Activated naive CD4-positive, alpha-beta T cell treated with anti-CD3 and anti-CD28 coated beads, Interleukin-2, amount 50 U/mL, for 24 hours (primary cell): ENCODE measurements around the gene CDC42EP4.

Experiments
- H3K27ac Mint-ChIP-seq: one replicate; pipeline ENCODE4 v1.8.0; 2021; ENCODE audit warnings: mild to moderate bottlenecking, mixed read lengths
- H3K27me3 Mint-ChIP-seq: one replicate; pipeline ENCODE4 v1.8.0; 2021; ENCODE audit warnings: mixed read lengths
- H3K36me3 Mint-ChIP-seq: one replicate; pipeline ENCODE4 v1.8.0; 2021; ENCODE audit warnings: mixed read lengths
- H3K4me1 Mint-ChIP-seq: one replicate; pipeline ENCODE4 v1.8.0; 2021; ENCODE audit warnings: mixed read lengths
- H3K4me3 Mint-ChIP-seq: one replicate; pipeline ENCODE4 v1.8.0; 2021; ENCODE audit warnings: mild to moderate bottlenecking, mixed read lengths
- H3K9me3 Mint-ChIP-seq: one replicate; pipeline ENCODE4 v1.8.0; 2021; ENCODE audit warnings: mixed read lengths

The CDC42EP4 gene, protein sequence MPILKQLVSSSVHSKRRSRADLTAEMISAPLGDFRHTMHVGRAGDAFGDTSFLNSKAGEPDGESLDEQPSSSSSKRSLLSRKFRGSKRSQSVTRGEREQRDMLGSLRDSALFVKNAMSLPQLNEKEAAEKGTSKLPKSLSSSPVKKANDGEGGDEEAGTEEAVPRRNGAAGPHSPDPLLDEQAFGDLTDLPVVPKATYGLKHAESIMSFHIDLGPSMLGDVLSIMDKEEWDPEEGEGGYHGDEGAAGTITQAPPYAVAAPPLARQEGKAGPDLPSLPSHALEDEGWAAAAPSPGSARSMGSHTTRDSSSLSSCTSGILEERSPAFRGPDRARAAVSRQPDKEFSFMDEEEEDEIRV

DNA sequence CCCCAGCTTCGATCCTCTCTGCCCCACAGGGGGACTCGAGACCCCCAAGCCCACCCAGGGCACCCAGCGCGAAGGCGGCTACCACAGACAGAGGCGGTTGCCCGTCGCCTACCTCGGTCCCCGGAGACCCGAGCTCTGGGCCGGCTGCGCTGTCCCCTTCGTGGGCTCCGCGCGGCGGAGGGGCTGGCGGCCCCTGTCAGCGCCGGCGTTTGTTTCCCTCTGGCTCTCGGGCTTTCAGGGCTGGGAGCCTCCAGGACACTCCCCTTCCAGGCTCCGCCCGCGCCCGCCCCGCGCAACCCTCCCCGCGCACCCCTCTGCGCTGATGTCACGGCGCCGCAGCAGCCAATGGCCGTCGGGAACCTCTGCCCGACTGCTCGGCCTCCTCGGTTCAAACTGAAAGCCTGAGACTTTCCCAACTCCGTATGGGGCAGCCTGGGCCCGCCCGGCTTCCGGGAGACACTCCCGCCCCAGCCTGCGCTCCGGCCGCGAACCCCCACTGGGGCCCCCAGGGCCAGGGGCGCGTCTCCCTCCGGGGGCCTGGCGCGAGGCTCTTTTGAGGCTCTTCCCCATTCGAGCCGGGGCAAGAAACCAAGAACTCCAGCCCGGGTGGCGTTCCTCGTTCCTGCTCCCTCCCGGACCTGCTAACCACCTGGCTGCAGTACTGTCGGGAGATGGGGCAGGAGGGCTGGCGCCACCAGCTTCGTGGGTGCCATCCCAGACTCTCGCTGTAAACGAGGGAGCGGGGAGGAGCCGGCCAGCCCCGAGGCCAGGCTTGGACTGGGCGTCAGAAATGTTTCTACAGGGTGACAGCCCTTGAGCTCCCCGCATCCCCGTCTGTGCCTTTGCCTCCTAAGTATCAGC, at the start of gene CDC42EP4:
TSS of gene CDC42EP4 (minus strand) at position 221 of the 861 bp plus-strand sequence. CDS start 25,501 bp downstream, outside the sequence.
- Mint-ChIP-seq H3K4me1 (peaks cover 12% of the 10 kb centered on the region), H3K4me3 (peak within 1 kb of the TSS; percentile 88), H3K27me3 (no peaks in the 10 kb centered on the region), H3K9me3 (no peaks in the 10 kb centered on the region), H3K27ac (no peak within 1 kb of the TSS), H3K36me3 (no peaks in the 10 kb centered on the region)

DNA sequence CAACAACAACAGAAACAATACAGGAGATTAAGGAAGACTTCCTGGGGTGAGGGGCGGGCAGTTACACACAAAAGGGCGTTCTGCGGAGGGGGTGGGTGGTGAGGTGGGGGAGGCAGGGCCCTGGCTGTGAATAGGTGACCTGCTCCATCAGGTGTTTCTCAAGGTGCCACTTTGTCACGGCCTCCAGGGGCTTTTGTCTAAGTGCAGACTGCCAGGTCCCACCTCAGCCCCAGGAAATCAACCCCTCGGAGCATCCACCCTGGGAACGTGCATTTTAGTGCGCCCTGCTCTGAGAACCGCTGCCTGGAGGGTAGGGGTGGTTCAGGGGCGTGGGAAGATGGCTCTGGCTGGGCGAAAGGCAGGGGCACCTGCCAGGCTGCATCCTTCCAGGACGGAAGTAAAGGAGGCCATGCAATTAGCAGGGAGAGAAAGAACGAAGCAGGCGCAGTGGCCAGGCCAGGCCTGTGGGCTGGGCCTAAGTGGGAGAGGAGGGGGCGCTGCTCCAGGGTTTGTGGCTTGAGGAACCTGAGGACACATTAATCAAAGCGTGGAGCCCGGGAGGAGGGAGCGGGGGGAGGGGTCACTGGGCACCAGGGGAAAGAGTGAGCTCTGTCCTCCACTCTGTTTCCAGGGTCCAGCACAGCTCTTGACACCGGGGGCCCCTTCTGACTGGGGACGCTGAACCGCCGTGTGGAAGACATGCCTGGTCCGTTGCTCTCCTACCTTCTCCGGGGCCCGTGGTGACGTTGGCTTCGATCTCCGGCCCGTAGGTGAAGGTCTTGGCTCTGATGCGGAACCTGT, 49.4 kb upstream of the CDC42EP4 start:
- no peak overlapping the region for H3K27ac Mint-ChIP-seq
- H3K27me3 Mint-ChIP-seq, result no peaks in the 10 kb centered on the region
- no peaks in the 10 kb centered on the region for H3K36me3 Mint-ChIP-seq
- no peaks in the 10 kb centered on the region for H3K9me3 Mint-ChIP-seq
- H3K4me1 Mint-ChIP-seq, result no peaks in the 10 kb centered on the region
- H3K4me3 Mint-ChIP-seq, result no peak overlapping the region

DNA sequence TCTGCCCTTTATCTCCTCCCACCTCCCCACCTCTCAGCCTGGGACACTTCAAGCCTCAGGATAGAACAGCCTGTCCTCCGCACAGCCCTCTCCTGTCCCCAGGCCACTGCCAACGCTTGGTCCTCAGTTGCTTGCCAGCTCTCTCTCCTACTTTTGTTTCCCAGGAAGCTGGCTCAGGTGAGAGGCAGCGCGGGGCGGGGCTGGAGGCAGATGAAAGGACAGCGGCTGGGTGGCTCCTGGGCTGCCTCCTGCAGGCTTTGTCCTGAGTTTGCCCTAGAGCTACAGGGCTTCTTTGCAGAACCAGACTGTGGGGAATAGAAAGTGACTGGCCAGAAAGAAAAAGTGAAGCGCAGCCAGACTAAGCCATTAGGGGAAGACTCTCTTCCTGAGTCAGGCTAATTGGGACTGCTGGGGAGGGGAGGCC, 48.2 kb upstream of the CDC42EP4 start:
- Mint-ChIP-seq H3K27ac (no peak overlapping the region), H3K9me3 (no peaks in the 10 kb centered on the region), H3K4me1 (no peaks in the 10 kb centered on the region), H3K27me3 (no peaks in the 10 kb centered on the region), H3K36me3 (no peaks in the 10 kb centered on the region), H3K4me3 (no peak overlapping the region)

DNA sequence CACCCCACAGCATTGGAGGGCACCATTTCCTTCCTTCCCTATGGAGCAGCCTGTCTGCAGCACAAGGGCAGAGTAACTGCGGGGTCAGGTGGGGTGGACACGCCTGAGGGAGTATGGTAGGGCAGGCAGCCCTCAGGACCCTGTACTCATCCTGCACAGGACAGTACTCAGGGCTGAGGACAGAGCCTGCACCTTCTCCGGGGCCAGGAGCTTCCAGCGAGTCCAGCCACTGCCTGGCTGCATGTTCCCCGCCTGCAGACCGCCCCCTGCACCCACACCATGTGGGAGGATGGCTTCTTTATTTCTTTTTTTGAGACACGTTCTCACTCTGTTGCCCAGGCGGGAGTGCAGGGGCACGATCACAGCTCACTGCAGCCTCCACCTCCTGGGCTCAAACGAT, 47.6 kb upstream of the CDC42EP4 start:
- Mint-ChIP-seq H3K27ac (no peak overlapping the region), H3K4me3 (no peak overlapping the region), H3K36me3 (no peaks in the 10 kb centered on the region), H3K4me1 (no peaks in the 10 kb centered on the region), H3K9me3 (no peaks in the 10 kb centered on the region), H3K27me3 (no peaks in the 10 kb centered on the region)

DNA sequence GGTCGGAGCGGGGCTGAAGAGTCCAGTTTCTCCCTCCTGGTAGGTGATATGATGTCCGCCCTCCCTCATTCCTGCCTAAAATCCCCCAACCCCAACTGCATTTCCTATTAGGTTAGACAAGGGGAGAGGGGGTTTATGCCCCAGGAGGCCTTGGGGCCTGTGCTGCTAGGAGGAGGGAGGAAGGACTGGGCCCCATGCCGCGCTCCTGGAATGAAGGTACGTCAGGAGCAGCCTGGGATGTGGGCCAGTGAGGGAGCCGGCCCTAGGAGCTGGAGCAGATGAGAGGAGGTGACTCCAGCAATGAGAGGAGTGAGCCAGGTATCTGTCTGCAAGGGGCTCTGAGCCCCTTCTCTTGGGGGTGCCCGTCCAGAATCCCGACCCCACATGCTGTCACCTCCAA, 46.9 kb upstream of the CDC42EP4 start:
- H3K4me3 Mint-ChIP-seq, result no peak overlapping the region
- no peaks in the 10 kb centered on the region for H3K36me3 Mint-ChIP-seq
- no peaks in the 10 kb centered on the region for H3K27me3 Mint-ChIP-seq
- no peaks in the 10 kb centered on the region for H3K9me3 Mint-ChIP-seq
- no peak overlapping the region for H3K27ac Mint-ChIP-seq
- H3K4me1 Mint-ChIP-seq, result no peaks in the 10 kb centered on the region

DNA sequence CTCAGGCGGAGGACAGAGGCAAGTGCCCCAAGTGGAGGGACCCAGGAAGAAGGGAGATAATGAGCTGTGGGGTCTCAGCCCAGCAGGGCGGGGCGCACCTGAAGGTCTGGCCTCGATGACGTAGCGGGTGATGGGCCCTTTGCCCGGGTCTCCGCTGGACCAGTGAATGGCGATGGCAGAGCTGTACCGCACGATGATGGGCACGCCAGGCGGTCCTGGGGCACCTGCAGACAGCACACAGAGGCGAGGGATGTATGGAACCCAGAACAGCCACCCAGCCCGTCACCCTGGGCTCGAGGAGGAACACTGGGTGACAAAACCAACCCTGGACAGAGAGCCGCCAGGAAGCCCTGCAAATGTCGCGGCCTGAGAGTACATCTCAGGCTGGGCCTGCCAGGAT, 46.2 kb upstream of the CDC42EP4 start:
- H3K36me3 Mint-ChIP-seq, result no peaks in the 10 kb centered on the region
- no peak overlapping the region for H3K4me3 Mint-ChIP-seq
- H3K4me1 Mint-ChIP-seq, result no peaks in the 10 kb centered on the region
- no peak overlapping the region for H3K27ac Mint-ChIP-seq
- no peaks in the 10 kb centered on the region for H3K9me3 Mint-ChIP-seq
- no peaks in the 10 kb centered on the region for H3K27me3 Mint-ChIP-seq

DNA sequence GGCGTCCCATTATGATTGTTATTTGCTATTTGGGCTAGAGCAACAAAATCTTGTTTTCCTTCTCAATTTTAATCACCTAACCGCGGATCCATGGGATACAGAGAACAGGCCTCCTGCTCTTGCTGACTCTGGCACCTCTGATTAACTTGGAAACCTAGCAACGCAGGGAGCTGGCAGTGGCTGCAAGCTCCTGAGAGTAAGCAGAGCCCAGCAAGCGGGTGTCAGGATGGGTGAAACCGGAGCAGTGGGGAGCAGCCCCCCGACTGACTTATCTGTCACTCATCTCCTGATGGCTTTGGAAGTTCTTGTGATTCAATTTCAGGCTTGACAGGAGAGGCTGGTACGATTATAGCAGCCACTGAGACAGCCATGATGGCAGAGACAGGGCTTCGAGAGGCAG, 45.5 kb upstream of the CDC42EP4 start:
- no peak overlapping the region for H3K27ac Mint-ChIP-seq
- no peak overlapping the region for H3K4me3 Mint-ChIP-seq
- no peaks in the 10 kb centered on the region for H3K4me1 Mint-ChIP-seq
- no peaks in the 10 kb centered on the region for H3K27me3 Mint-ChIP-seq
- no peaks in the 10 kb centered on the region for H3K9me3 Mint-ChIP-seq
- no peaks in the 10 kb centered on the region for H3K36me3 Mint-ChIP-seq

DNA sequence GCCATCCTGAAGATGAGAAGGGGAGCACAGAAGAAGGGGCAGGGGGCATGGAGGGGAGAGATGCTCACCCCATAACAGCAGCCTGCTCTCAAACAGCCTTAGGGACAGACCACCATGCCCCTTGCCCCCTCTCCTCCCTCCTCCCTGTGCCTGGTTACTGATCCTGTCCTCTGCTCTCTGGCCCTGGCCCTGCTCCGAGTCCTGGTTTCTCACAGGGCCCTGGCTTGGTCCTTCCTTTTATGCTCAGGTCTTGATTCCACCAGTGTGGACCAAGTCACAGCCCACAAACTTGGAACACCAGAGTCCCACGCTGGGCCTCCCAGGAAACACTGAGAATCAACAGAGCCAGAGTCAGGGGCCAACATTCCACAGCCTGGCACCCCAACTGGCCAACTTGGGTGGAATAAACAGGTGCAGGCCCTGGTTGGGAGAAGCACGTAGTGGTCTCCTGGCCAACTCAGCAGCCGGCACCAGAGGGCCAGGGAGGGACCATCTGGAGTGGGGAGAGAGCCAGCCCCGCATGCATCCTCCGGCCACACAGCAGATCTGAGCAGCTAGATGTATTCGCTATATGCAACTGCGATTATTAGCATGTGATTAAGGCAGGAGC, 44.9 kb upstream of the CDC42EP4 start:
- H3K27ac Mint-ChIP-seq, result no peak overlapping the region
- H3K4me3 Mint-ChIP-seq, result no peak overlapping the region
- H3K4me1 Mint-ChIP-seq, result no peaks in the 10 kb centered on the region
- no peaks in the 10 kb centered on the region for H3K36me3 Mint-ChIP-seq
- no peaks in the 10 kb centered on the region for H3K27me3 Mint-ChIP-seq
- H3K9me3 Mint-ChIP-seq, result no peaks in the 10 kb centered on the region

DNA sequence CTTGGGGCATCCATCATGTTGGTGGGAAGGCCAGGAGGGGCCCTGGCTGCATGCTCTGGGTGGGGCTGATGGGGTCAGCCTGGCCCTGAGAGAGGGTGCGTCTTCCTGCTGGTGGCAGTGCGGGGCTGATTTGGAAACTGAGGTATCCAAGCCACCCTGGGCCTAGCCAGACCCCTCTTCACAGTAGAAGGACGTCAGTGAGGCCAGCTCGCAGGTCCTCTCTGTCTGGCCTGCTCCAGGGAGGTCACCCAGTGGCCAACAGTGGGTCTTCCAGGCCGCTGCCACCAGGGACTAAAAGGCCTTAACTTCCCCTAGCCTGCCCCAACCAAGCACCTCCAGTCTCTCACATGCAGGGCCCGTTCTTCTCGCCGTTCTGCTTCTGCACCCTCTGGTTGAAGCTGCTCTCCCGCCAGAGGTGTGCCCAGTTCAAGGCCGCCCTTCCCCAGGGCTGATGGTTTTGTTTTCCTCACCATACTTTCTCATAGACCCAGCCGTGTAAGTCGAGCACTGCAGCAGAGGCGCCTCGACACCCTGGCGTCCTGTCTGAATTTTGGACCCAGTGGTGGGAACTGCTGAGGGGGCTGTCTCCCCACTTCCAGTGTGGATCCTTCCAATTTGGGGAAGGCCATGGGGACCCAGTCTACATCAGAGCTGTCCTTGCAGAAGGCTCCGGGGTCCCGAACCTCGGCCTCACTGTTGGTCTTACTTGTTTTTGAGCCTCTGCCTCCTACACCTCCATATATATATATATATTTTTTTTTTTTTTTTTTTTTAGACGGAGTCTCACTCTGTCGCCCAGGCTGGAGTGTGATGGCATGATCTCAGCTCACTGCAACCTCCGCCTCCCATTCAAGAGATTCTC, 42.9 kb upstream of the CDC42EP4 start:
- Mint-ChIP-seq H3K9me3 (no peaks in the 10 kb centered on the region), H3K4me1 (no peaks in the 10 kb centered on the region), H3K27ac (no peak overlapping the region), H3K36me3 (no peaks in the 10 kb centered on the region), H3K4me3 (no peak overlapping the region), H3K27me3 (no peaks in the 10 kb centered on the region)

DNA sequence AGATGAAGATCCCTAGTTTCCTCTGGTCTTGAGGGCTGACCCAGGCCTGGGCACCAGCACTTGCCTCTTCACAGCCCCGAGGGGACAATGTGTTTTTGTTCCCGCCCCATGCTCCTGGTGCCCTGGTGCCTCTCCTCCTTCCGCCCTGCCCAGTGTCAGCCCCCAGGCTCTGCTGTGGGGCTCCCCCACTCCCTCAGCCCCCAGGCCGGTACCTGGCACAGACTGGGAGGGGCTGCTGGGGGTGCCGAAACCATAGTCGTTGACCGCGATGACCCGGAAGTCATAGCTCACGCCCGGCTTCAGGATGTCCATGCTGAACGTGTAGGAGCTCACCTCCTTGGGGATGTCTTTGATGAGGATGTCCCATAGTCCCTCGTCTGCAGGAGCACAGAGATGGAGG, 40.5 kb upstream of the CDC42EP4 start:
- Mint-ChIP-seq H3K27me3 (no peaks in the 10 kb centered on the region), H3K4me1 (no peaks in the 10 kb centered on the region), H3K36me3 (no peaks in the 10 kb centered on the region), H3K27ac (no peak overlapping the region), H3K4me3 (no peak overlapping the region), H3K9me3 (no peaks in the 10 kb centered on the region)

DNA sequence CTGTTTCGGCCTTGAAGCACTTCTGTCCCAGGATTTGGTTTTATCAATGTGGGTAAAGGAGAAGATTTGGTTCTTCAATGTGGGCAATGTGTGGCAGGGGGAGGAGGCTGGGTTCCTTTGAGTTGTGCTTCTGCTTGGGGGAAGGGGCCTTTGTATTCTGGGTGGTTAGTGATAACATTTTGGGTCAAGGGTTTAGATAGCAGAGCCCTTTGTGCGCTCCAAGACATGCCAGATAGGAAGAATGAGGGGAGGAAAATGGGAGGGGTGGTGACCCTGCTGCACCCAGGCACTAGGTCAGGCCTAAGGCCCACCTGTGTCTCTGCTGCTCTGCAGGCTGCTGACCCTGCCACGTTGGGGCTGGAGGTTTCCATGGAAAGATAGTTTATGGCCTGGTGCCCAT, 40.0 kb upstream of the CDC42EP4 start:
- Mint-ChIP-seq H3K36me3 (no peaks in the 10 kb centered on the region), H3K27me3 (no peaks in the 10 kb centered on the region), H3K9me3 (no peaks in the 10 kb centered on the region), H3K27ac (no peak overlapping the region), H3K4me1 (no peaks in the 10 kb centered on the region), H3K4me3 (no peak overlapping the region)

DNA sequence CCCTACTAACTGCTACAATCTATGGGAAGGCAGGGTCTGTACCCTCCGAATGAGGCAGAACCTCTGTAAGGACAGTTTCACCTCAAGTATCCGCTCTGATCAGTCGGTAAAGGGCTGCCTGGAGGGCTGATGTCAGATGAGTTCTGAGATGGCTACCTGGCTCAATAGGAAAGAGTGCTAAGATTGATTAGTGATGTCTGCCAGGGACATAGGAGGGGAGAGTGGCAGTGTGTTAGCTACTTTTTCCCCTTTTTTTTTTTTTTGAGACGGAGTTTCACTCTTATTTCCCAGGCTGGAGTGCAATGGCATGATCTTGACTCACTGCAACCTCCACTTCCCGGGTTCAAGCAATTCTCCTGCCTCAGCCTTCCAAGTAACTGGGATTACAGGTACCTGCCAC, 39.1 kb upstream of the CDC42EP4 start:
- H3K4me1 Mint-ChIP-seq, result no peaks in the 10 kb centered on the region
- no peaks in the 10 kb centered on the region for H3K9me3 Mint-ChIP-seq
- H3K27ac Mint-ChIP-seq, result no peak overlapping the region
- H3K27me3 Mint-ChIP-seq, result no peaks in the 10 kb centered on the region
- H3K4me3 Mint-ChIP-seq, result no peak overlapping the region
- no peaks in the 10 kb centered on the region for H3K36me3 Mint-ChIP-seq

DNA sequence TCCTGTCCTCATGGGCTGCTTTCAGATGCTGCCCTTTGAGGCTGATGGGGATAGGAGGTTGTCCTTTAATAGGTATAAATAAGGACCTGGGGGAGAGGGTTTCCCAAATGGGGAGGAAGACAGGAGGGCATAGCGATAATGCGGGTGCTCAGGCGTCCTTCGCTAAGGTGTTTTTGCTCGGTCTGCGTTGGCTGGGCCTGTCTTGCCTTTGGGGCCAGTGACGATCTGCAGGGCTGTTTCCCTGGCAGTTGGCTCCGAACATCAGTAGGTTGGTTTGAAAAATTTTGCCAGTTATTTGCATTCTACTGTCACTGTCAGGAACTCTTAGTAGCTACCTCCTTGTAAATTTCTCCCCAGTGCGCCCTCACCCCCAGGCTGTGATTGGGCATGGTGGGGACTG, 37.8 kb upstream of the CDC42EP4 start:
- H3K27ac Mint-ChIP-seq, result no peak overlapping the region
- H3K36me3 Mint-ChIP-seq, result no peaks in the 10 kb centered on the region
- H3K4me1 Mint-ChIP-seq, result no peaks in the 10 kb centered on the region
- no peak overlapping the region for H3K4me3 Mint-ChIP-seq
- H3K9me3 Mint-ChIP-seq, result no peaks in the 10 kb centered on the region
- H3K27me3 Mint-ChIP-seq, result no peaks in the 10 kb centered on the region

DNA sequence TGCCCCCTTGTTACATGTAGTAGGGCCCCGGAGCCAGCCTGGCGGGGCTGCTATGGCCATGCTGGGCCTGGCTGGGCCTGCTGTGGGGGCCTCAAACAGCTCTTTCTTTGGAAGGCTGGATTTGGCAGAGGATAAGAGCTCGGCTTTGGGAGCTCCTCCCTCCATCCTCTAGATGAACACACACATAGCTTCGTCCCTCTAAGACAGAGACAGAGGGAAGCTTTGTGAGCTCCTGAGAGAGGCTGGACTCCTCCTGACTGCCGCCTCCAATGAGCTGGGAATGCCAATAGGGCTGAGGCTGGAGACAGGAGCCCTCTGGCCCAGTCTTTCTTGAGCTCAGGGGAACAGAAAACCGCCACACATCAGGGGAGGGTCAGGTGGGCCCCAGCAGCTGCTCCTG, 37.3 kb upstream of the CDC42EP4 start:
- H3K4me1 Mint-ChIP-seq, result no peaks in the 10 kb centered on the region
- H3K27me3 Mint-ChIP-seq, result no peaks in the 10 kb centered on the region
- H3K36me3 Mint-ChIP-seq, result no peaks in the 10 kb centered on the region
- H3K27ac Mint-ChIP-seq, result no peak overlapping the region
- H3K9me3 Mint-ChIP-seq, result no peaks in the 10 kb centered on the region
- H3K4me3 Mint-ChIP-seq, result no peak overlapping the region

DNA sequence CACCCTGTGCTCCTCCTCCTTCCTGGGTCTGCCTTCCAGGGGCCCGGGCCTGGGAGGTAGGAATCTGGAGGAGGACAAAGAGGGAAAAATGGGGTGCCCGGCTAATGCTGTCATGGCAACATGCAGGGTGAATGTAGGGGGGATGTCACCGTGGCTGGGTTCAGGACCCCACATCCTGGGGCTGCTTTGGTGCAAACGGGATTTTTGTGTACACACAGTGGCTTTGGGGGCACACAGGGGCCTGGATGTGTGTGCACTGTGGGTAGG, 37.0 kb upstream of the CDC42EP4 start:
- Mint-ChIP-seq H3K36me3 (no peaks in the 10 kb centered on the region), H3K27ac (no peak overlapping the region), H3K4me1 (no peaks in the 10 kb centered on the region), H3K27me3 (no peaks in the 10 kb centered on the region), H3K4me3 (no peak overlapping the region), H3K9me3 (no peaks in the 10 kb centered on the region)
